SK-N-MC (cell line): Measurements from ENCODE around the gene SEMA3A.
A peak's percentile ranks its signal among the peaks of the same experiment; 100 is the strongest.

Experiments used
- DNase-seq: peaks from one replicate; pipeline ENCODE4 v3.0.0-alpha.2; 2011; ENCODE audit warnings: low read depth, low spot score
- H3K27ac ChIP-seq: fragments of 200-600 bp; sonication (generic); 2 replicates; pipeline ENCODE4 v1.5.1; 2016; ENCODE audit warnings: mixed run types
- H3K36me3 ChIP-seq: fragments of 200-600 bp; sonication (generic); 2 replicates; pipeline ENCODE4 v1.6.1; 2017; ENCODE audit warnings: antibody characterized with exemption, low read length, mixed read lengths; ENCODE audit not compliant: insufficient read depth
- H3K4me3 ChIP-seq: fragments of 200-600 bp; sonication (generic); 2 replicates; pipeline ENCODE4 v1.5.1; 2016
- H3K9ac ChIP-seq: fragments of 200-600 bp; sonication (generic); 2 replicates; pipeline ENCODE4 v1.8.0; 2017; ENCODE audit warnings: mixed run types, mixed read lengths; ENCODE audit not compliant: insufficient read length
- H3K9me3 ChIP-seq: fragments of 200-600 bp; sonication (generic); 2 replicates; pipeline ENCODE4 v1.6.1; 2017; ENCODE audit warnings: low read depth, mild to moderate bottlenecking, antibody characterized with exemption, low read length, moderate library complexity, mixed read lengths
- EZH2 ChIP-seq: fragments of 200-600 bp; sonication (generic); IDR thresholded peaks from one replicate; pipeline ENCODE4 v1.6.1; 2017; ENCODE audit warnings: antibody characterized with exemption
- FOXP2 ChIP-seq: optimal IDR thresholded peaks from 2 replicates; pipeline ENCODE3; 2011; ENCODE audit warnings: mild to moderate bottlenecking, moderate library complexity; ENCODE audit not compliant: insufficient read depth; ENCODE audit errors: extremely low read length, control extremely low read depth
- POLR2AphosphoS5 ChIP-seq: IDR thresholded peaks from 2 replicates; pipeline ENCODE4 v1.6.1; 2012; ENCODE audit warnings: mild to moderate bottlenecking, low read depth, low read length, borderline replicate concordance

Gene SEMA3A

GRCh38 chr7:84207025-84207424 is 12.4 kb upstream of the SEMA3A start:
- no peak for DNase-seq
- no peak overlapping the region for H3K9ac ChIP-seq
- no peak for TF ChIP-seq FOXP2
- no peak for TF ChIP-seq EZH2
- TF ChIP-seq POLR2AphosphoS5: no peak; the same call in 1 of the 2 replicates
- H3K9me3 ChIP-seq: no peaks in the 10 kb centered on the region
- no peak overlapping the region for H3K27ac ChIP-seq
- H3K4me3 ChIP-seq: no peak overlapping the region
- no peaks in the 10 kb centered on the region for H3K36me3 ChIP-seq

GRCh38 chr7:84204655-84205054 is 10.1 kb upstream of the SEMA3A start:
- Histone ChIP-seq H3K9ac (no peak overlapping the region), H3K27ac (no peak overlapping the region), H3K9me3 (no peaks in the 10 kb centered on the region), H3K4me3 (no peak overlapping the region), H3K36me3 (no peaks in the 10 kb centered on the region)
- TF ChIP-seq POLR2AphosphoS5 (no peak), EZH2 (no peak), FOXP2 (no peak)
- no peak for DNase-seq

- Histone ChIP-seq H3K27ac (no peak overlapping the region), H3K9ac (no peak overlapping the region), H3K9me3 (no peaks in the 10 kb centered on the region), H3K4me3 (no peak overlapping the region), H3K36me3 (no peaks in the 10 kb centered on the region)
- TF ChIP-seq POLR2AphosphoS5 (no peak), FOXP2 (no peak), EZH2 (no peak)
- DNase-seq: no peak
Measured at GRCh38 chr7:84202855-84203254, 8.3 kb upstream of the SEMA3A start.

GRCh38 chr7:84200859-84201258 is 6.3 kb upstream of the SEMA3A start:
- DNase-seq: no peak
- H3K9ac ChIP-seq: no peak overlapping the region

GRCh38 chr7:84199216-84199615 is 4.6 kb upstream of the SEMA3A start:
- Histone ChIP-seq H3K27ac (no peak overlapping the region), H3K9ac (no peak overlapping the region), H3K4me3 (no peak overlapping the region), H3K36me3 (no peaks in the 10 kb centered on the region), H3K9me3 (no peaks in the 10 kb centered on the region)
- DNase-seq: no peak
- TF ChIP-seq FOXP2 (no peak), EZH2 (no peak)

More at GRCh38 chr7:84200859-84201258, 6.3 kb upstream of the SEMA3A start:
- Histone ChIP-seq H3K27ac (no peak overlapping the region), H3K36me3 (no peaks in the 10 kb centered on the region), H3K4me3 (no peak overlapping the region), H3K9me3 (no peaks in the 10 kb centered on the region)
- TF ChIP-seq POLR2AphosphoS5: no peak
- no peak for TF ChIP-seq EZH2
- no peak for TF ChIP-seq FOXP2

- Histone ChIP-seq H3K9ac (no peak overlapping the region), H3K4me3 (peak overlapping the region; percentile 84), H3K27ac (no peak overlapping the region)
Measured at GRCh38 chr7:84196084-84196503, 1.5 kb upstream of the SEMA3A start.

GRCh38 chr7:84195295-84196060 is 889 bp upstream of the SEMA3A start:
- no peak for DNase-seq
- H3K4me3 ChIP-seq: peak overlapping the region; percentile 84
- H3K36me3 ChIP-seq: no peaks in the 10 kb centered on the region
- TF ChIP-seq EZH2 (no peak), POLR2AphosphoS5 (no peak), FOXP2 (no peak)
- peak overlapping the region; percentile 52 for H3K27ac ChIP-seq
- H3K9ac ChIP-seq: peak overlapping the region; percentile 46
- no peaks in the 10 kb centered on the region for H3K9me3 ChIP-seq

More at GRCh38 chr7:84196084-84196503, 1.5 kb upstream of the SEMA3A start:
- no peaks in the 10 kb centered on the region for H3K9me3 ChIP-seq
- no peaks in the 10 kb centered on the region for H3K36me3 ChIP-seq
- DNase-seq: no peak
- no peak for TF ChIP-seq EZH2

- H3K9me3 ChIP-seq: no peaks in the 10 kb centered on the region
- no peak overlapping the region for H3K27ac ChIP-seq
- H3K9ac ChIP-seq: no peak overlapping the region
- no peak for DNase-seq
- no peak overlapping the region for H3K4me3 ChIP-seq
- no peaks in the 10 kb centered on the region for H3K36me3 ChIP-seq
- TF ChIP-seq POLR2AphosphoS5: no peak
- no peak for TF ChIP-seq FOXP2
- no peak for TF ChIP-seq EZH2
Measured at GRCh38 chr7:84193747-84194146, 842 bp downstream of the SEMA3A start.

- H3K9me3 ChIP-seq: no peaks in the 10 kb centered on the region
- no peak for DNase-seq
- no peak overlapping the region for H3K9ac ChIP-seq
- TF ChIP-seq FOXP2: no peak
- TF ChIP-seq POLR2AphosphoS5: no peak
- TF ChIP-seq EZH2: no peak
- no peak overlapping the region for H3K27ac ChIP-seq
- no peak overlapping the region for H3K4me3 ChIP-seq
- no peaks in the 10 kb centered on the region for H3K36me3 ChIP-seq
Measured at GRCh38 chr7:84191842-84192241, 2.7 kb downstream of the SEMA3A start.
